LNCAP (cell line): Measurements from ENCODE around the gene MTX2.

Experiments used
- CTCF ChIP-seq: fragments of 450-650 bp; IDR thresholded peaks from 2 replicates; pipeline ENCODE4 v1.5.1; 2017; ENCODE audit warnings: mild to moderate bottlenecking

MTX2 gene

GRCh38 chr2:176272870-176273459 is 3.7 kb downstream of the MTX2 start:
- no peak for TF ChIP-seq CTCF

GRCh38 chr2:176278927-176279326 is 9.7 kb downstream of the MTX2 start:
- TF ChIP-seq CTCF: no peak

- TF ChIP-seq CTCF: no peak
Observed at GRCh38 chr2:176280156-176280555, 10.9 kb downstream of the MTX2 start.

- no peak for TF ChIP-seq CTCF
Observed at GRCh38 chr2:176280867-176281658, 11.8 kb downstream of the MTX2 start.

GRCh38 chr2:176283291-176284068 is 14.2 kb downstream of the MTX2 start:
- TF ChIP-seq CTCF: no peak

- no peak for TF ChIP-seq CTCF
Observed at GRCh38 chr2:176284461-176285049, 15.3 kb downstream of the MTX2 start.

- TF ChIP-seq CTCF: no peak
Observed at GRCh38 chr2:176285321-176285720, 16.1 kb downstream of the MTX2 start.
